Measurements from ENCODE around the gene SCARB1.

Gene SCARB1

DNA sequence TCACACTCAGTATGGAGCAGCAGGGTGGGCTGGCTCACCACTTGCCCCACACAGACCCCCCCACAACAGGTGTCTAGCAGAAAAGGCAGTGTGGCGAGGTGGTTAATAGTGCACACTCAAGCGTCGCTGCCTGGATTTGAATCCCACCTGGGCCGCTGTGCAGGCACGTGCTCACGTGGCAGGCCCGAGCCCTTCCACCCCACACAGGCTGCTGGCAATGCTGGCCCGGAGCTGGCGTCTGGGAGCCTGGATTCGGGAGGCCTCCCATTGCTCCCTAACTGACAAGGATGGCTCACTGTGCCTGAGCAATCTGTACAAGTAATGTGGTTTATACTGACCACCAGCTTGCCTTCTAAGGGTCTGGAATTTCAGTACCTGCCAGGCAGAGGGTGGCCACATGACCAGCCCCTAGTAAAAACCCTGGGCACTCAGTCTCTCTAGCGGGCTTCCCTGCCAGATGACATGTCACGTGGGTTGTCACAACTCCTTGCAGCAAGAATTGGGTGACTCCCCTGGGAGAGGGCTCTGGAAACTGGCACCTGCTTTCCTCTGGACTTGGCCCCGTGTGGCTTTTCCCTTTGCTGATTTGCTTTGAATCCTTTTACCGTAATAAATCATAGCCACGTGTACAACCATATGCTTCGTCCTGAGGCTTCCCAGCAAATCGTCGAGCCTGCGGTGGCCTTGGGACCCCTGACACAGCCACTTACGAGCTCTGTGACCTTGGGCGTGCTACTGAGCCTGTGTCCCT is 72.8 kb downstream of the SCARB1 start:
- Histone ChIP-seq H3K9ac (ENCODE audit: low read depth, low read length) (no peak overlapping the region), H2AFZ (ENCODE audit: low read depth, low read length) (no peak overlapping the region), H3K4me1 (ENCODE audit: insufficient read depth, low read length) (no peaks in the 10 kb centered on the region), H3K27ac (ENCODE audit: low read length) (no peak overlapping the region), H3K27me3 (ENCODE audit: insufficient read depth, low read length, poor library complexity) (no peaks in the 10 kb centered on the region), H3K36me3 (ENCODE audit: insufficient read depth, low read length) (peaks cover 52% of the 10 kb centered on the region), H3K4me2 (ENCODE audit: insufficient read depth, low read length) (no peak overlapping the region), H4K20me1 (ENCODE audit: insufficient read depth, low read length) (no peaks in the 10 kb centered on the region), H3K9me3 (ENCODE audit: insufficient read depth, low read length, severe bottlenecking) (no peaks in the 10 kb centered on the region), H3K4me3 (ENCODE audit: low read depth in 1 of 2, low read length in 2 of 2) (no peak overlapping the region), H3K79me2 (ENCODE audit: insufficient read depth, low read length) (no peaks in the 10 kb centered on the region)
- DNase-seq: no peak
- TF ChIP-seq, protein P1, sequence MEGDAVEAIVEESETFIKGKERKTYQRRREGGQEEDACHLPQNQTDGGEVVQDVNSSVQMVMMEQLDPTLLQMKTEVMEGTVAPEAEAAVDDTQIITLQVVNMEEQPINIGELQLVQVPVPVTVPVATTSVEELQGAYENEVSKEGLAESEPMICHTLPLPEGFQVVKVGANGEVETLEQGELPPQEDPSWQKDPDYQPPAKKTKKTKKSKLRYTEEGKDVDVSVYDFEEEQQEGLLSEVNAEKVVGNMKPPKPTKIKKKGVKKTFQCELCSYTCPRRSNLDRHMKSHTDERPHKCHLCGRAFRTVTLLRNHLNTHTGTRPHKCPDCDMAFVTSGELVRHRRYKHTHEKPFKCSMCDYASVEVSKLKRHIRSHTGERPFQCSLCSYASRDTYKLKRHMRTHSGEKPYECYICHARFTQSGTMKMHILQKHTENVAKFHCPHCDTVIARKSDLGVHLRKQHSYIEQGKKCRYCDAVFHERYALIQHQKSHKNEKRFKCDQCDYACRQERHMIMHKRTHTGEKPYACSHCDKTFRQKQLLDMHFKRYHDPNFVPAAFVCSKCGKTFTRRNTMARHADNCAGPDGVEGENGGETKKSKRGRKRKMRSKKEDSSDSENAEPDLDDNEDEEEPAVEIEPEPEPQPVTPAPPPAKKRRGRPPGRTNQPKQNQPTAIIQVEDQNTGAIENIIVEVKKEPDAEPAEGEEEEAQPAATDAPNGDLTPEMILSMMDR (IDR thresholded peaks at IDR 0.05; ENCODE audit: borderline replicate concordance, extremely low read depth, low read length, poor library complexity, severe bottlenecking): no peak
- no peak for ATAC-seq (ENCODE audit: insufficient read depth, low read depth)

DNA sequence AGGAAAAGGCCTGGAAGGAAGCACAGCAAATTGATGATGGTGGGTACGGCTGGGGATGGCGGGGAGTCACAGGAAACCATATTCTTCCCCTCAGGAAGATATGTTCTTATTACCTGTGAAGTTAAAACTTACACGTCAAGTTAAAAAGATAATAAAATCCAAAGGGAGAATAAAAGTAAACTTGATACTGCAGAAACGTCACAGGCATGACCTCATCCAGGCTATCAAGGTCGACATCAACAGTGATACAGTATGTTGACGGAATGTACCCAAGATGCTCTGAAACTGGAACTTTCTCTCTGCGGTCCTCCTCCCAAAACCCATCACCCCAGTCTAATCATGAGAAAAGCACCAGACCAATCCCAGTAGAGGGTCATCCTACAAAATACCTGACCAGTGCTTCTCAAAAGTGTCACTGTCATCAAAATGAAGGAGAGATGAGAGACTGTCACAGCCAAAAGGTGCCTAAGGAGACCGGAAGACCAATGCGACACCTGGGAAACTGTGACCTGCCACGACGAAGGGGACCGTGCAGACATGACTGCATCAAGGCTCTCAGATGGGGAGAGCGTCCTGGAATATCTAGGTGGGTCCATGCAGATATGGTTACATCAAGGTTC is 74.6 kb downstream of the SCARB1 start:
- no peak overlapping the region for H3K4me3 ChIP-seq (ENCODE audit: low read depth in 1 of 2, low read length in 2 of 2)
- no peaks in the 10 kb centered on the region for H3K9me3 ChIP-seq (ENCODE audit: insufficient read depth, low read length, severe bottlenecking)
- H3K4me1 ChIP-seq (ENCODE audit: insufficient read depth, low read length): no peaks in the 10 kb centered on the region
- ATAC-seq (ENCODE audit: insufficient read depth, low read depth) (no peak), DNase-seq (no peak)
- no peaks in the 10 kb centered on the region for H4K20me1 ChIP-seq (ENCODE audit: insufficient read depth, low read length)
- no peak overlapping the region for H3K9ac ChIP-seq (ENCODE audit: low read depth, low read length)
- no peak for TF ChIP-seq EZH2 (IDR thresholded peaks at IDR 0.05; ENCODE audit: borderline replicate concordance, low read depth, low read length, severe bottlenecking)
- TF ChIP-seq, protein P1 (IDR thresholded peaks at IDR 0.05; ENCODE audit: borderline replicate concordance, extremely low read depth, low read length, poor library complexity, severe bottlenecking): no peak
- H3K79me2 ChIP-seq (ENCODE audit: insufficient read depth, low read length): no peaks in the 10 kb centered on the region
- H2AFZ ChIP-seq (ENCODE audit: low read depth, low read length): no peak overlapping the region
- H3K27ac ChIP-seq (ENCODE audit: low read length): no peak overlapping the region
- peaks cover 58% of the 10 kb centered on the region for H3K36me3 ChIP-seq (ENCODE audit: insufficient read depth, low read length)
- no peaks in the 10 kb centered on the region for H3K27me3 ChIP-seq (ENCODE audit: insufficient read depth, low read length, poor library complexity)
- H3K4me2 ChIP-seq (ENCODE audit: insufficient read depth, low read length): no peak overlapping the region

DNA sequence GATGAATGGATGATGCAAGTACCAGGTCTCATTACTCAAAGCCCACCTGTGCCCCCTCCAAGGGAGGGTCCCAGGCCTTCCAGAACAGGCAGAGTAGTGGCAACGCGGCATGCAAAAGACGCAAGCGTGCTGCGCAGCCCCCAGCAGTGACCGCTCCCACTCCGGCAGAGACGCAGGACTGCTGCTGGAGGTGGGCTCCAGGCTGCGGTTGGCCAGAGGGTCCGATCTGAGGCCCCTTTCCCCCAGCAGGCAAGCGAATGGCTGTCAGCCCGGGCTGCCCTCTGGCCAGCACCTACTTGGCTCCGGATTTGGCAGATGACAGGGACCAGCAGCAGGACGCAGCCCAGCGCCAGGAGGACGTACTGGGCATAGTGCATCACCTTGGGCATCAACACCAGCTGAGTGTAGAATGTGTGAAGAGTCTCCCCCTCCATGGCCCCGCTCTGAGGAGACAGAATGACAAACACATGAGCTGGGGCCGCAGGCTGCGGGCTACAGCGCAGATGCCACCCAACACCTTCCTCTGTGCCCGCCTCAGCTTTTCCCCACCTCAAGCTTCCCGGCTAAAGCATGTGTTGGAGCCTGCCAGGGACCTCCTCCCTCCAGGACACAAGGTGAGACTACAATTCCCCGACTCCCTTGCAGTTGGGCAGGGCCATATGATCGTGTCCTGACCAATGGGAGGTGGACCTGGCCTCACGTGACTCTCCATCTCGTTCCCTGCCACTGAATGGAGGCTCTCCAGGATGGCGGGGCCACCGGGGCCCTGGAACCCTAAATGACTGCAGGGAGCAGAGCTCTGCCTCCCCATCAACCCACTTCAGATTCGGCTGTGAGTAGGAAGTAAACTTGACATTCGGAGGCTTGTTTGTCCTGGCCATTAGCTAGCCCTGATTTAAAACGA is 77.4 kb downstream of the SCARB1 start:
- Histone ChIP-seq H3K36me3 (ENCODE audit: insufficient read depth, low read length) (peaks cover 57% of the 10 kb centered on the region), H3K27ac (ENCODE audit: low read length) (no peak overlapping the region)
- TF ChIP-seq, protein P1 (IDR thresholded peaks at IDR 0.05; ENCODE audit: borderline replicate concordance, extremely low read depth, low read length, poor library complexity, severe bottlenecking): no peak
- no peak for TF ChIP-seq EZH2 (IDR thresholded peaks at IDR 0.05; ENCODE audit: borderline replicate concordance, low read depth, low read length, severe bottlenecking)

More for the DNA sequence above, 77.4 kb downstream of the SCARB1 start:
- H4K20me1 ChIP-seq (ENCODE audit: insufficient read depth, low read length): no peaks in the 10 kb centered on the region
- no peak overlapping the region for H2AFZ ChIP-seq (ENCODE audit: low read depth, low read length)
- H3K4me1 ChIP-seq (ENCODE audit: insufficient read depth, low read length): no peaks in the 10 kb centered on the region
- DNase-seq: no peak
- ATAC-seq (ENCODE audit: insufficient read depth, low read depth): no peak
- H3K27me3 ChIP-seq (ENCODE audit: insufficient read depth, low read length, poor library complexity): no peaks in the 10 kb centered on the region
- no peaks in the 10 kb centered on the region for H3K79me2 ChIP-seq (ENCODE audit: insufficient read depth, low read length)
- no peak overlapping the region for H3K4me3 ChIP-seq (ENCODE audit: low read depth in 1 of 2, low read length in 2 of 2)
- H3K9me3 ChIP-seq (ENCODE audit: insufficient read depth, low read length, severe bottlenecking): no peaks in the 10 kb centered on the region
- H3K4me2 ChIP-seq (ENCODE audit: insufficient read depth, low read length): no peak overlapping the region
- no peak overlapping the region for H3K9ac ChIP-seq (ENCODE audit: low read depth, low read length)

Measured in DND-41 (cell line).